OCI-LY1 (cell line): Measurements from ENCODE around the gene BPIFA3.

Experiments
- EZH2 ChIP-seq: fragments of 200-600 bp; sonication (generic), shearing (Covaris generic); IDR thresholded peaks from 2 replicates; pipeline ENCODE4 v1.8.0; 2017; ENCODE audit warnings: borderline replicate concordance, mixed run types, mild to moderate bottlenecking, antibody characterized with exemption, low read length, moderate library complexity, mixed read lengths
- TF ChIP-seq, protein P1 (sequence below): fragments of 200-600 bp; sonication (generic), shearing (Covaris generic); IDR thresholded peaks from 2 replicates; pipeline ENCODE4 v1.5.1; 2017; ENCODE audit warnings: mild to moderate bottlenecking, antibody characterized with exemption, low read length, moderate library complexity, mixed read lengths

DNA sequence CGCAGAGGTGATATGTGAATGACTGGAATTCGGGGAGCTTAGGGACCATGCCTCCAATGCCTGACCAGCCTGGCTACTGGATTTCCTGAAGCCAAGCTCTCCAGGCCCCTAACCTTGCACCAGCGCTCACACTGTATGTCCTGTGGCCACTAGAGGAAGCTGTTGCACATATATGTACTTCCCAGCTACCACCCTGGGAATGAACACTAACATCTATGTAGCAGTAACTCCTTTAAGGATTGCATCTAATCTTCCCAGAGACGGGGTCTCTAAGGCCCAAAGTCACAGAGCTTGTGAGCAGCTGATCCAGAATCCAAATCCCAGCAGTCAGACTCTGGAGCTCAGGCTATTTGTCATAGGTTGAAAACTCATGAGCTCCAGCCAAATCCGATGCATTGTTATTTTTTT, 45.5 kb downstream of the BPIFA3 start:
- TF ChIP-seq, protein P1, sequence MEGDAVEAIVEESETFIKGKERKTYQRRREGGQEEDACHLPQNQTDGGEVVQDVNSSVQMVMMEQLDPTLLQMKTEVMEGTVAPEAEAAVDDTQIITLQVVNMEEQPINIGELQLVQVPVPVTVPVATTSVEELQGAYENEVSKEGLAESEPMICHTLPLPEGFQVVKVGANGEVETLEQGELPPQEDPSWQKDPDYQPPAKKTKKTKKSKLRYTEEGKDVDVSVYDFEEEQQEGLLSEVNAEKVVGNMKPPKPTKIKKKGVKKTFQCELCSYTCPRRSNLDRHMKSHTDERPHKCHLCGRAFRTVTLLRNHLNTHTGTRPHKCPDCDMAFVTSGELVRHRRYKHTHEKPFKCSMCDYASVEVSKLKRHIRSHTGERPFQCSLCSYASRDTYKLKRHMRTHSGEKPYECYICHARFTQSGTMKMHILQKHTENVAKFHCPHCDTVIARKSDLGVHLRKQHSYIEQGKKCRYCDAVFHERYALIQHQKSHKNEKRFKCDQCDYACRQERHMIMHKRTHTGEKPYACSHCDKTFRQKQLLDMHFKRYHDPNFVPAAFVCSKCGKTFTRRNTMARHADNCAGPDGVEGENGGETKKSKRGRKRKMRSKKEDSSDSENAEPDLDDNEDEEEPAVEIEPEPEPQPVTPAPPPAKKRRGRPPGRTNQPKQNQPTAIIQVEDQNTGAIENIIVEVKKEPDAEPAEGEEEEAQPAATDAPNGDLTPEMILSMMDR, result peak; percentile 52
- no peak for TF ChIP-seq EZH2
